A549 (cell line): ENCODE data around the gene BICRA. TPM values are rescaled to one million over a fixed set of nuclear protein-coding genes. Genes with fewer than 3 reads are reported as not detected.

Experiments
- ATAC-seq, 2 experiments: fragments of 200-7000 bp in 1 of 2; fragments of >200 bp in 1 of 2; cut with Nextera tagmentation in 1 of 2; cut with Tn5 transposase in 1 of 2; 3 replicates each; pipeline versions ENCODE4 v1.8.0 to v1.9.1; 2018 to 2020; ENCODE audit warnings: mild to moderate bottlenecking in 1 of 2, moderate library complexity in 1 of 2
- CTCF ChIA-PET: fragments of 300-600 bp; sonication (Branson Sonifier 250); formaldehyde crosslinking; extraction: SDS; loops from one replicate; lab custom pipeline; 2021; ENCODE audit warnings: antibody characterized with exemption, inconsistent platforms; lab: Yijun Ruan, JAX
- POLR2A ChIA-PET: fragments of 350-600 bp; formaldehyde crosslinking; extraction: SDS; loops from one replicate; lab custom pipeline; 2021; ENCODE audit warnings: antibody characterized with exemption, inconsistent platforms; lab: Yijun Ruan, JAX
- DNase-seq, 2 experiments: peaks; one replicate each; pipeline versions ENCODE4 v3.0.0 to v3.0.0-alpha.2; 2011 to 2016; ENCODE audit warnings: low read depth in 1 of 2, low spot score in 1 of 2
- FAIRE-seq: peaks from 2 replicates; lab custom pipeline; 2011; peaks lifted over from hg19 to GRCh38; lab: Jason Lieb, UNC
- H3K27ac ChIP-seq, 2 experiments: fragments of >200 bp; sonication (Bioruptor Twin); formaldehyde crosslinking; 3 replicates each; pipeline ENCODE4 v1.5.1; 2016 to 2017
- H3K4me1 ChIP-seq: fragments of >200 bp; sonication (Bioruptor Twin); formaldehyde crosslinking; 3 replicates; pipeline ENCODE4 v1.6.1; 2016
- H3K4me2 ChIP-seq: fragments of >200 bp; sonication (Bioruptor Twin); formaldehyde crosslinking; 3 replicates; pipeline ENCODE4 v1.6.1; 2016
- H3K4me3 ChIP-seq: fragments of >200 bp; sonication (Bioruptor Twin); formaldehyde crosslinking; 3 replicates; pipeline ENCODE4 v1.5.1; 2016
- H3K9me3 ChIP-seq: fragments of >200 bp; sonication (Bioruptor Twin); formaldehyde crosslinking; 3 replicates; pipeline ENCODE4 v1.6.1; 2016
- CBX8 ChIP-seq: fragments of 200-600 bp; sonication (generic); IDR thresholded peaks from 2 replicates; pipeline ENCODE4 v1.6.1; 2016
- CEBPB ChIP-seq, 2 experiments: fragments of >200 bp in 1 of 2; sonication (Bioruptor Twin) in 1 of 2; formaldehyde crosslinking in 1 of 2; IDR thresholded peaks; 2 replicates each; pipeline ENCODE4 v1.6.1; 2012 to 2016
- CHD2 ChIP-seq: fragments of 150-350 bp; IDR thresholded peaks from 2 replicates; pipeline ENCODE4 v1.6.1; 2014; ENCODE audit warnings: low read length; ENCODE audit not compliant: partially characterized antibody
- FOSB ChIP-seq: fragments of 250-450 bp; sonication (Bioruptor Pico); IDR thresholded peaks from 2 replicates; pipeline ENCODE4 v1.5.0; 2020; ENCODE audit warnings: mild to moderate bottlenecking, moderate library complexity
- FOSL2 ChIP-seq, 2 experiments: fragments of 450-650 bp in 1 of 2; fragments of >200 bp in 1 of 2; sonication (Bioruptor Twin) in 1 of 2; formaldehyde crosslinking; IDR thresholded peaks; 2 replicates each; pipeline versions ENCODE4 v1.5.0 to v1.6.1; 2016 to 2020; ENCODE audit warnings: mild to moderate bottlenecking in 1 of 2, moderate library complexity in 1 of 2
- GATA3 ChIP-seq: IDR thresholded peaks from 2 replicates; pipeline ENCODE4 v1.6.1; 2012; ENCODE audit warnings: borderline replicate concordance
- HDAC2 ChIP-seq: fragments of 200-600 bp; sonication (generic); IDR thresholded peaks from 2 replicates; pipeline ENCODE4 v1.6.1; 2016
- HOXB13 ChIP-seq: fragments of 250-450 bp; sonication (Bioruptor Pico); IDR thresholded peaks from 2 replicates; pipeline ENCODE4 v1.5.0; 2020; ENCODE audit warnings: low read depth, mild to moderate bottlenecking, moderate library complexity
- HOXB5 ChIP-seq: fragments of 250-450 bp; sonication (Bioruptor Pico); IDR thresholded peaks from 2 replicates; pipeline ENCODE4 v1.5.0; 2020; ENCODE audit warnings: mild to moderate bottlenecking, moderate library complexity
- KDM1A ChIP-seq: fragments of 200-600 bp; sonication (generic); IDR thresholded peaks from 2 replicates; pipeline ENCODE4 v1.6.1; 2016; ENCODE audit warnings: low read depth, mild to moderate bottlenecking
- KDM5A ChIP-seq: fragments of 200-600 bp; sonication (generic); IDR thresholded peaks from 2 replicates; pipeline ENCODE4 v1.6.1; 2016; ENCODE audit warnings: antibody characterized with exemption, mild to moderate bottlenecking
- NFE2L2 ChIP-seq: fragments of 150-350 bp; conservative IDR thresholded peaks from 2 replicates; pipeline ENCODE4 v1.6.1; 2014; ENCODE audit warnings: low read length
- NPAS2 ChIP-seq: fragments of 250-450 bp; sonication (Bioruptor Pico); IDR thresholded peaks from 2 replicates; pipeline ENCODE4 v1.8.0; 2022; ENCODE audit warnings: mild to moderate bottlenecking, moderate library complexity, borderline replicate concordance
- NR3C1 ChIP-seq: fragments of >200 bp; sonication (Bioruptor Twin); formaldehyde crosslinking; IDR thresholded peaks from 3 replicates; pipeline ENCODE4 v1.6.1; 2017
- RCOR1 ChIP-seq: fragments of 150-350 bp; IDR thresholded peaks from 2 replicates; pipeline ENCODE4 v1.6.1; 2014; ENCODE audit warnings: antibody characterized with exemption, low read length, low read depth
- SMC3 ChIP-seq: fragments of >200 bp; sonication (Bioruptor Twin); formaldehyde crosslinking; IDR thresholded peaks from 3 replicates; pipeline ENCODE4 v1.6.1; 2018; ENCODE audit warnings: inconsistent platforms
- SREBF2 ChIP-seq: fragments of 450-650 bp; IDR thresholded peaks from 2 replicates; pipeline ENCODE4 v1.6.1; 2014; ENCODE audit warnings: mild to moderate bottlenecking, moderate library complexity
- TFCP2L1 ChIP-seq: fragments of 250-450 bp; sonication (Bioruptor Pico); IDR thresholded peaks from 2 replicates; pipeline ENCODE4 v1.5.0; 2021; ENCODE audit warnings: mild to moderate bottlenecking
- TP53 ChIP-seq: fragments of 250-450 bp; sonication (Bioruptor Pico); IDR thresholded peaks from 2 replicates; pipeline ENCODE4 v1.5.0; 2021; ENCODE audit warnings: mild to moderate bottlenecking, moderate library complexity
- ZFP36 ChIP-seq: fragments of 450-650 bp; IDR thresholded peaks from 2 replicates; pipeline ENCODE4 v1.6.1; 2014; ENCODE audit warnings: borderline replicate concordance; ENCODE audit not compliant: partially characterized antibody
- ZSCAN20 ChIP-seq: fragments of 250-450 bp; sonication (Bioruptor Pico); IDR thresholded peaks from 2 replicates; pipeline ENCODE4 v1.8.0; 2022; ENCODE audit warnings: mild to moderate bottlenecking, moderate library complexity
- WGBS: methylation state at CpG from one replicate; pipeline ENCODE4 v1.1.6; 2017; ENCODE audit errors: missing lambda C conversion rate; 5-methylcytosine and 5-hydroxymethylcytosine counted together
- polyA plus RNA-seq, 4 experiments: library from polyadenylated mRNA; depleted of rRNA in 3 of 4; stranded (reverse); fragments of >200 nt; fragmentation: RNase III in 1 of 4; extraction: RNeasy Plus Mini Kit Qiagen cat#74134 plus additional on column Dnase treatment in 1 of 4; gene quantifications; 2 replicates in 3 of 4; 3 replicates in 1 of 4; pipeline ENCODE4 v1.2.3, GENCODE V29; 2011 to 2017
- TF ChIP-seq, protein P1 (sequence below): fragments of 200-600 bp; sonication (generic); IDR thresholded peaks from 2 replicates; pipeline ENCODE4 v1.6.1; 2016; ENCODE audit warnings: antibody characterized with exemption, mild to moderate bottlenecking, moderate library complexity
- TF ChIP-seq, protein P2 (sequence below): fragments of >200 bp; sonication (Bioruptor Twin); formaldehyde crosslinking; IDR thresholded peaks from 2 replicates; pipeline ENCODE4 v1.6.1; 2016
- TF ChIP-seq, protein P3 (sequence below): fragments of >200 bp; sonication (Bioruptor Twin); formaldehyde crosslinking; IDR thresholded peaks from 3 replicates; pipeline ENCODE4 v1.5.1; 2016
- TF ChIP-seq, protein P4 (sequence below): IDR thresholded peaks from 2 replicates; pipeline ENCODE4 v1.6.1; 2012
- TF ChIP-seq, protein P5 (sequence below): fragments of 250-450 bp; sonication (Bioruptor Pico); IDR thresholded peaks from 2 replicates; pipeline ENCODE4 v1.5.0; 2020; ENCODE audit warnings: low read depth, mild to moderate bottlenecking, moderate library complexity

BICRA gene
- polyA plus RNA-seq, 2 of the 4 experiments (the other 2 are of a cell fraction), result 0.83 to 12.4 TPM

DNA sequence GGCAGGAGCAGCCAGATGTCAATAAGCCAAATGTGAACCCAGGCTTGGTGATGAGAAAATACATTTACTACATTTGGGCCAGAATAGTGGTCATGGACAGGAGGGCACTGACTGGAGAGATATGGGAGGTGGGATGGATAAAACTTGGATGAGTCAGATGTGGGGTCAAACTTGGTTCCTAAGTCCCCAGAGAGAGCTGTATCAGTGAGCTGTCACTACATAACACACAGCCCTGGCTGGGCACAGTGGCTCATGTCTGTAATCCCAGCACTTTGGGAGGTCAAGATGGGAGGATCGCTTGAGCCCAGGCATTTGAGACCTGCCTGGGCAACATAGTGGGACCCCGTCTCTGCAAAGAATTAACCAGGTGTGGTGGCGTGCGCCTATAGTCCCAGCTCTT lies 52.7 kb downstream of the BICRA start:
- H3K4me1 ChIP-seq, result peaks cover 52% of the 10 kb centered on the region
- POLR2A ChIA-PET, result no interaction called here
- H3K9me3 ChIP-seq, result no peaks in the 10 kb centered on the region
- DNase-seq, result no peak
- FAIRE-seq, result no peak
- TF ChIP-seq KDM1A (no peak), TP53 (CRISPR knock-in tag) (no peak), CEBPB (IDR thresholded peaks at IDR 0.05) (no peak), CBX8 (no peak), KDM5A (no peak), ZSCAN20 (CRISPR knock-in tag) (no peak), FOSL2 (IDR thresholded peaks at IDR 0.05) (no peak), FOSL2 (CRISPR knock-in tag; IDR thresholded peaks at IDR 0.05) (no peak), HDAC2 (no peak), NR3C1 (no peak)
- TF ChIP-seq, protein P1, sequence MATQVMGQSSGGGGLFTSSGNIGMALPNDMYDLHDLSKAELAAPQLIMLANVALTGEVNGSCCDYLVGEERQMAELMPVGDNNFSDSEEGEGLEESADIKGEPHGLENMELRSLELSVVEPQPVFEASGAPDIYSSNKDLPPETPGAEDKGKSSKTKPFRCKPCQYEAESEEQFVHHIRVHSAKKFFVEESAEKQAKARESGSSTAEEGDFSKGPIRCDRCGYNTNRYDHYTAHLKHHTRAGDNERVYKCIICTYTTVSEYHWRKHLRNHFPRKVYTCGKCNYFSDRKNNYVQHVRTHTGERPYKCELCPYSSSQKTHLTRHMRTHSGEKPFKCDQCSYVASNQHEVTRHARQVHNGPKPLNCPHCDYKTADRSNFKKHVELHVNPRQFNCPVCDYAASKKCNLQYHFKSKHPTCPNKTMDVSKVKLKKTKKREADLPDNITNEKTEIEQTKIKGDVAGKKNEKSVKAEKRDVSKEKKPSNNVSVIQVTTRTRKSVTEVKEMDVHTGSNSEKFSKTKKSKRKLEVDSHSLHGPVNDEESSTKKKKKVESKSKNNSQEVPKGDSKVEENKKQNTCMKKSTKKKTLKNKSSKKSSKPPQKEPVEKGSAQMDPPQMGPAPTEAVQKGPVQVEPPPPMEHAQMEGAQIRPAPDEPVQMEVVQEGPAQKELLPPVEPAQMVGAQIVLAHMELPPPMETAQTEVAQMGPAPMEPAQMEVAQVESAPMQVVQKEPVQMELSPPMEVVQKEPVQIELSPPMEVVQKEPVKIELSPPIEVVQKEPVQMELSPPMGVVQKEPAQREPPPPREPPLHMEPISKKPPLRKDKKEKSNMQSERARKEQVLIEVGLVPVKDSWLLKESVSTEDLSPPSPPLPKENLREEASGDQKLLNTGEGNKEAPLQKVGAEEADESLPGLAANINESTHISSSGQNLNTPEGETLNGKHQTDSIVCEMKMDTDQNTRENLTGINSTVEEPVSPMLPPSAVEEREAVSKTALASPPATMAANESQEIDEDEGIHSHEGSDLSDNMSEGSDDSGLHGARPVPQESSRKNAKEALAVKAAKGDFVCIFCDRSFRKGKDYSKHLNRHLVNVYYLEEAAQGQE, result no peak
- TF ChIP-seq, protein P2, sequence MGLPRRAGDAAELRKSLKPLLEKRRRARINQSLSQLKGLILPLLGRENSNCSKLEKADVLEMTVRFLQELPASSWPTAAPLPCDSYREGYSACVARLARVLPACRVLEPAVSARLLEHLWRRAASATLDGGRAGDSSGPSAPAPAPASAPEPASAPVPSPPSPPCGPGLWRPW, result no peak
- 99% methylated on average over 4 of the region's 4 CpGs for WGBS
- no peak overlapping the region for H3K4me3 ChIP-seq
- H3K4me2 ChIP-seq, result no peak overlapping the region
- ATAC-seq, result no peak
- CTCF ChIA-PET, result interaction anchor here (1.2 to 3.1 kb wide), 9 partner anchors 12 to 146 kb away, joined by 3 to 16 read pairs (median 5); partner anchors contain the start of gene NAPA
- peak overlapping the region; percentile 2 to 14; a peak in 1 of 6 replicates for H3K27ac ChIP-seq

DNA sequence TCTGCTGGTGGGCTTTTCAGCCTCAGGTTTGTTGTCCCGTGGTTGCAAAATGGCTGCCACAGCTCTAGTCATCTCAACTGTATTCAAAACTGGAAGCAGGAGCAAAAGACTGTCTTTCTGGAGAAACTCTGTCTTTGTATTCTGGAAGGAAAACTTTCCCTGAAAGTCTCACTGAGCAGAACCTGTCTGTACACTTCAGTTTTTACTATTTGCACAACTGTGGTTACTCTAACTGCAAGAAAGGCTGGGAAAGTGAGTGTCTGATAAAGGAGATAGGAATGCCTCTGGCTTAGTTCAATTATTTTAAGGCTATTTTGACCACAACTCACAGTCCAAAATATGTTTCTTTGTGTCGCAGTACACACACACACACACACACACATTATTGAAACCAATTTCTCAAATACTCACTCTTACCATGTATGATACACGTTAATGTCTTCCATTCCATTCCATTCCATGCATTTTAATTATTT lies 54.5 kb downstream of the BICRA start:
- no peak overlapping the region for H3K4me3 ChIP-seq
- DNase-seq, result peak in 1 of 2 experiments; percentile 31
- no peak for FAIRE-seq

More for the DNA sequence above, 54.5 kb downstream of the BICRA start:
- ATAC-seq, result peak in 1 of 2 experiments; percentile 53; a peak in 3 of 6 replicates
- Histone ChIP-seq H3K4me1 (peaks cover 70% of the 10 kb centered on the region), H3K4me2 (peak overlapping the region; percentile 47), H3K27ac (peak overlapping the region; percentile 79 to 80; a peak in 5 of 6 replicates), H3K9me3 (no peaks in the 10 kb centered on the region)
- 40% methylated on average over 3 of the region's 3 CpGs for WGBS
- POLR2A ChIA-PET, result interaction anchor here (1.0 to 2.4 kb wide), 2 partner anchors 63 to 180 kb away, joined by 4 to 7 read pairs; partner anchors contain the start of gene KPTN
- CTCF ChIA-PET, result interaction anchor here (1.2 to 3.1 kb wide), 3 partner anchors 36 to 227 kb away, joined by 3 to 16 read pairs (median 4); no protein-coding TSS in a partner anchor
- TF ChIP-seq RCOR1, result no peak
- no peak for TF ChIP-seq TFCP2L1 (CRISPR knock-in tag)
- no peak for TF ChIP-seq CHD2
- TF ChIP-seq, protein P3, sequence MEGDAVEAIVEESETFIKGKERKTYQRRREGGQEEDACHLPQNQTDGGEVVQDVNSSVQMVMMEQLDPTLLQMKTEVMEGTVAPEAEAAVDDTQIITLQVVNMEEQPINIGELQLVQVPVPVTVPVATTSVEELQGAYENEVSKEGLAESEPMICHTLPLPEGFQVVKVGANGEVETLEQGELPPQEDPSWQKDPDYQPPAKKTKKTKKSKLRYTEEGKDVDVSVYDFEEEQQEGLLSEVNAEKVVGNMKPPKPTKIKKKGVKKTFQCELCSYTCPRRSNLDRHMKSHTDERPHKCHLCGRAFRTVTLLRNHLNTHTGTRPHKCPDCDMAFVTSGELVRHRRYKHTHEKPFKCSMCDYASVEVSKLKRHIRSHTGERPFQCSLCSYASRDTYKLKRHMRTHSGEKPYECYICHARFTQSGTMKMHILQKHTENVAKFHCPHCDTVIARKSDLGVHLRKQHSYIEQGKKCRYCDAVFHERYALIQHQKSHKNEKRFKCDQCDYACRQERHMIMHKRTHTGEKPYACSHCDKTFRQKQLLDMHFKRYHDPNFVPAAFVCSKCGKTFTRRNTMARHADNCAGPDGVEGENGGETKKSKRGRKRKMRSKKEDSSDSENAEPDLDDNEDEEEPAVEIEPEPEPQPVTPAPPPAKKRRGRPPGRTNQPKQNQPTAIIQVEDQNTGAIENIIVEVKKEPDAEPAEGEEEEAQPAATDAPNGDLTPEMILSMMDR, result no peak
- no peak for TF ChIP-seq SREBF2
- no peak for TF ChIP-seq FOSB
- TF ChIP-seq KDM1A, result no peak
- TF ChIP-seq, protein P4, sequence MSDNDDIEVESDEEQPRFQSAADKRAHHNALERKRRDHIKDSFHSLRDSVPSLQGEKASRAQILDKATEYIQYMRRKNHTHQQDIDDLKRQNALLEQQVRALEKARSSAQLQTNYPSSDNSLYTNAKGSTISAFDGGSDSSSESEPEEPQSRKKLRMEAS, result no peak
- TF ChIP-seq ZFP36, result no peak
- no peak for TF ChIP-seq NFE2L2
- TF ChIP-seq HOXB5, result no peak
- no peak for TF ChIP-seq GATA3
- no peak for TF ChIP-seq FOSL2 (IDR thresholded peaks at IDR 0.05)
- no peak for TF ChIP-seq FOSL2 (CRISPR knock-in tag; IDR thresholded peaks at IDR 0.05)
- TF ChIP-seq HOXB13, result no peak; the same call in 1 of the 2 replicates
- TF ChIP-seq NPAS2 (CRISPR knock-in tag), result no peak
- no peak for TF ChIP-seq SMC3
- TF ChIP-seq, protein P5, sequence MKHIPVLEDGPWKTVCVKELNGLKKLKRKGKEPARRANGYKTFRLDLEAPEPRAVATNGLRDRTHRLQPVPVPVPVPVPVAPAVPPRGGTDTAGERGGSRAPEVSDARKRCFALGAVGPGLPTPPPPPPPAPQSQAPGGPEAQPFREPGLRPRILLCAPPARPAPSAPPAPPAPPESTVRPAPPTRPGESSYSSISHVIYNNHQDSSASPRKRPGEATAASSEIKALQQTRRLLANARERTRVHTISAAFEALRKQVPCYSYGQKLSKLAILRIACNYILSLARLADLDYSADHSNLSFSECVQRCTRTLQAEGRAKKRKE (CRISPR knock-in tag), result no peak
